HCT116 (cell line): ENCODE measurements around the gene LRRC32. TPM values are rescaled to one million over a fixed set of nuclear protein-coding genes. Genes with fewer than 3 reads are reported as not detected.
A peak's percentile ranks its signal among the peaks of the same experiment; 100 is the strongest.

Experiments used
- ATAC-seq: fragments of 200-7000 bp; cut with Tn5 transposase; 2 replicates; pipeline ENCODE4 v1.9.1; 2020; ENCODE audit warnings: mild to moderate bottlenecking, moderate library complexity
- BruUV-seq: library from RNA; stranded (reverse); fragments of 400-500 nt; replicated peaks from 2 replicates; lab custom pipeline; 2021; lab: Mats Ljungman, UMichigan
- CTCF ChIA-PET: fragments of 300-600 bp; sonication (Branson Sonifier 250); formaldehyde crosslinking; loops from one replicate; lab custom pipeline; 2021; ENCODE audit warnings: antibody characterized with exemption; lab: Charles Lee
- POLR2A ChIA-PET: fragments of 300-600, 350-600 bp; sonication (Branson Sonifier 250); formaldehyde crosslinking; loops from one replicate; lab custom pipeline; 2021; ENCODE audit warnings: antibody characterized with exemption; lab: Charles Lee
- RAD21 ChIA-PET, 2 experiments: fragments of 300-600 bp; sonication (Branson Sonifier 250); formaldehyde crosslinking; loops; one replicate each; lab custom pipeline; 2023; ENCODE audit warnings: low total read pairs in 2 of 2; ENCODE audit not compliant: uncharacterized antibody in 2 of 2, unreplicated experiment in 2 of 2, low non-redundant PET in 1 of 2; lab: Charles Lee
- DNase-seq: peaks from one replicate; pipeline ENCODE4 v3.0.0-alpha.2; 2010; ENCODE audit warnings: low read depth, low spot score
- H2AFZ ChIP-seq: fragments of 200-600 bp; shearing (Covaris generic), sonication (generic); 2 replicates; pipeline ENCODE4 v1.6.1; 2017; ENCODE audit warnings: low read depth, mixed run types, mixed read lengths, antibody characterized with exemption, low read length; ENCODE audit not compliant: poor library complexity, severe bottlenecking
- H3K27ac ChIP-seq: 2 replicates; pipeline ENCODE4 v1.5.1; 2012; ENCODE audit warnings: low read depth, low read length
- H3K27me3 ChIP-seq: fragments of 200-600 bp; sonication (generic); 2 replicates; pipeline ENCODE4 v1.6.1; 2016; ENCODE audit warnings: mixed run types, low read length, mixed read lengths; ENCODE audit not compliant: insufficient read depth
- H3K36me3 ChIP-seq, 2 experiments: fragments of 200-500 bp in 1 of 2; fragments of 200-600 bp in 1 of 2; sonication (Bioruptor generic) in 1 of 2; sonication (generic) in 1 of 2; 2 replicates each; pipeline versions ENCODE4 v1.5.1 to v1.6.1; 2014 to 2016; ENCODE audit warnings: low read length in 2 of 2, inconsistent platforms in 1 of 2, mixed read lengths in 1 of 2, mixed run types in 1 of 2; ENCODE audit not compliant: insufficient read depth in 2 of 2, control insufficient read depth in 1 of 2
- H3K4me1 ChIP-seq, 2 experiments: fragments of 200-600 bp in 1 of 2; sonication (generic) in 1 of 2; 2 replicates each; pipeline versions ENCODE4 v1.5.1 to v1.6.1; 2012 to 2017; ENCODE audit warnings: low read length in 2 of 2, inconsistent platforms in 1 of 2, mild to moderate bottlenecking in 1 of 2, mixed read lengths in 1 of 2, mixed run types in 1 of 2, moderate library complexity in 1 of 2; ENCODE audit not compliant: insufficient read depth in 2 of 2, control insufficient read depth in 1 of 2
- H3K4me2 ChIP-seq: fragments of 200-600 bp; sonication (generic); 2 replicates; pipeline ENCODE4 v1.6.1; 2017; ENCODE audit warnings: mixed run types, low read length, mixed read lengths
- H3K4me3 ChIP-seq, 2 experiments: fragments of 200-600 bp in 1 of 2; sonication (generic) in 1 of 2; replicated peaks in 1 of 2; 2 replicates each; pipeline ENCODE4 v1.5.1; 2011 to 2016; ENCODE audit warnings: low read length in 2 of 2, control low read depth in 1 of 2, low read depth in 1 of 2, mild to moderate bottlenecking in 1 of 2, mixed read lengths in 1 of 2, mixed run types in 1 of 2
- H3K79me2 ChIP-seq: fragments of 200-600 bp; sonication (generic); 2 replicates; pipeline ENCODE4 v1.6.1; 2017; ENCODE audit warnings: mild to moderate bottlenecking, mixed run types, low read length, moderate library complexity, mixed read lengths; ENCODE audit not compliant: insufficient read depth
- H3K9ac ChIP-seq: fragments of 200-600 bp; sonication (generic); 2 replicates; pipeline ENCODE4 v1.6.1; 2016; ENCODE audit warnings: low read length, mixed read lengths
- H3K9me2 ChIP-seq: fragments of 200-600 bp; sonication (generic), shearing (Covaris generic); 2 replicates; pipeline ENCODE4 v1.6.1; 2017; ENCODE audit warnings: mixed run types, mild to moderate bottlenecking, moderate library complexity; ENCODE audit not compliant: insufficient read depth
- H3K9me3 ChIP-seq, 2 experiments: fragments of 200-500 bp in 1 of 2; fragments of 200-600 bp in 1 of 2; sonication (Bioruptor generic) in 1 of 2; sonication (generic) in 1 of 2; 2 replicates each; pipeline ENCODE4 v1.6.1; 2014 to 2017; ENCODE audit warnings: low read length in 2 of 2, mixed read lengths in 2 of 2, inconsistent platforms in 1 of 2, low read depth in 1 of 2, mild to moderate bottlenecking in 1 of 2, mixed run types in 1 of 2, moderate library complexity in 1 of 2; ENCODE audit not compliant: control insufficient read depth in 1 of 2, insufficient read depth in 1 of 2
- H4K20me1 ChIP-seq: fragments of 200-600 bp; sonication (generic), shearing (Covaris generic); 2 replicates; pipeline ENCODE4 v1.6.1; 2017; ENCODE audit warnings: mixed run types, mild to moderate bottlenecking, moderate library complexity; ENCODE audit not compliant: insufficient read depth
- CEBPB ChIP-seq: IDR thresholded peaks from 2 replicates; pipeline ENCODE4 v1.6.1; 2012; ENCODE audit warnings: low read depth
- FOSL1 ChIP-seq: IDR thresholded peaks from 2 replicates; pipeline ENCODE4 v1.6.1; 2012; ENCODE audit warnings: low read depth
- SP1 ChIP-seq: IDR thresholded peaks from 2 replicates; pipeline ENCODE4 v1.6.1; 2012; ENCODE audit warnings: low read depth
- ZBTB33 ChIP-seq: IDR thresholded peaks from 2 replicates; pipeline ENCODE4 v1.6.1; 2011; ENCODE audit warnings: mild to moderate bottlenecking, low read length, moderate library complexity; ENCODE audit not compliant: insufficient replicate concordance; ENCODE audit errors: extremely low read depth
- ZFX ChIP-seq: fragments of 450-650 bp; IDR thresholded peaks from 2 replicates; pipeline ENCODE4 v1.6.1; 2017
- intact Hi-C: fragments of 100-400 bp; cut with micrococcal nuclease; formaldehyde crosslinking; loops from 2 replicates; pipeline ENCODE4 v1.10.0; 2022
- total RNA-seq: library from RNA; stranded (reverse); gene quantifications from one replicate; pipeline ENCODE4 v1.2.1, GENCODE V29; 2021; ENCODE audit not compliant: unreplicated experiment
- TF ChIP-seq, protein P1 (sequence below): IDR thresholded peaks from 2 replicates; pipeline ENCODE4 v1.6.1; 2012
- TF ChIP-seq, protein P2 (sequence below): IDR thresholded peaks from 2 replicates; pipeline ENCODE4 v1.6.1; 2012; ENCODE audit warnings: low read depth

LRRC32 gene
- total RNA-seq, 1 experiment from 2014 or later, result 0.54 TPM

- H3K4me2 ChIP-seq, result peak overlapping the region; percentile 79
- ChIA-PET CTCF (interaction anchor here (1.9 kb wide), 1 partner anchor 19 kb away, joined by 7 read pairs; no protein-coding TSS in a partner anchor), RAD21 (no interaction called here), POLR2A (no interaction called here)
- H3K9ac ChIP-seq, result peak overlapping the region; percentile 37; the same call in 1 of the 2 replicates
- TF ChIP-seq ZBTB33 (no peak), ZFX (no peak), FOSL1 (peak; percentile 28), SP1 (no peak), CEBPB (no peak)
- TF ChIP-seq, protein P1, sequence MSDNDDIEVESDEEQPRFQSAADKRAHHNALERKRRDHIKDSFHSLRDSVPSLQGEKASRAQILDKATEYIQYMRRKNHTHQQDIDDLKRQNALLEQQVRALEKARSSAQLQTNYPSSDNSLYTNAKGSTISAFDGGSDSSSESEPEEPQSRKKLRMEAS, result no peak
- TF ChIP-seq, protein P2, sequence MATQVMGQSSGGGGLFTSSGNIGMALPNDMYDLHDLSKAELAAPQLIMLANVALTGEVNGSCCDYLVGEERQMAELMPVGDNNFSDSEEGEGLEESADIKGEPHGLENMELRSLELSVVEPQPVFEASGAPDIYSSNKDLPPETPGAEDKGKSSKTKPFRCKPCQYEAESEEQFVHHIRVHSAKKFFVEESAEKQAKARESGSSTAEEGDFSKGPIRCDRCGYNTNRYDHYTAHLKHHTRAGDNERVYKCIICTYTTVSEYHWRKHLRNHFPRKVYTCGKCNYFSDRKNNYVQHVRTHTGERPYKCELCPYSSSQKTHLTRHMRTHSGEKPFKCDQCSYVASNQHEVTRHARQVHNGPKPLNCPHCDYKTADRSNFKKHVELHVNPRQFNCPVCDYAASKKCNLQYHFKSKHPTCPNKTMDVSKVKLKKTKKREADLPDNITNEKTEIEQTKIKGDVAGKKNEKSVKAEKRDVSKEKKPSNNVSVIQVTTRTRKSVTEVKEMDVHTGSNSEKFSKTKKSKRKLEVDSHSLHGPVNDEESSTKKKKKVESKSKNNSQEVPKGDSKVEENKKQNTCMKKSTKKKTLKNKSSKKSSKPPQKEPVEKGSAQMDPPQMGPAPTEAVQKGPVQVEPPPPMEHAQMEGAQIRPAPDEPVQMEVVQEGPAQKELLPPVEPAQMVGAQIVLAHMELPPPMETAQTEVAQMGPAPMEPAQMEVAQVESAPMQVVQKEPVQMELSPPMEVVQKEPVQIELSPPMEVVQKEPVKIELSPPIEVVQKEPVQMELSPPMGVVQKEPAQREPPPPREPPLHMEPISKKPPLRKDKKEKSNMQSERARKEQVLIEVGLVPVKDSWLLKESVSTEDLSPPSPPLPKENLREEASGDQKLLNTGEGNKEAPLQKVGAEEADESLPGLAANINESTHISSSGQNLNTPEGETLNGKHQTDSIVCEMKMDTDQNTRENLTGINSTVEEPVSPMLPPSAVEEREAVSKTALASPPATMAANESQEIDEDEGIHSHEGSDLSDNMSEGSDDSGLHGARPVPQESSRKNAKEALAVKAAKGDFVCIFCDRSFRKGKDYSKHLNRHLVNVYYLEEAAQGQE, result no peak
- H3K27ac ChIP-seq, result peak overlapping the region; percentile 68
- H3K4me1 ChIP-seq, result peaks cover 41 to 54% of the 10 kb centered on the region in 2 experiments
- BruUV-seq, result no TSS peak
- ATAC-seq (peak; percentile 8; the same call in 1 of the 2 replicates), DNase-seq (no peak)
- peak overlapping the region; percentile 42 for H2AFZ ChIP-seq
- no peaks in the 10 kb centered on the region for H4K20me1 ChIP-seq
- intact Hi-C loops, result no loop called here
- no peaks in the 10 kb centered on the region for H3K27me3 ChIP-seq
- H3K79me2 ChIP-seq, result no peaks in the 10 kb centered on the region
- no peaks in the 10 kb centered on the region for H3K9me3 ChIP-seq
- H3K4me3 ChIP-seq, result peak overlapping the region in 1 of 2 experiments; percentile 38; a peak in 1 of 4 replicates
- no peaks in the 10 kb centered on the region for H3K9me2 ChIP-seq
- H3K36me3 ChIP-seq, result no peaks in the 10 kb centered on the region
Observed at GRCh38 chr11:76702336-76703128, 32.0 kb upstream of the LRRC32 start.
